Fibroblast of lung (primary cell): ENCODE results near the gene RCL1.

ENCODE experiments used
- CTCF ChIP-seq, 2 donors: IDR thresholded peaks in 1 of 2; conservative IDR thresholded peaks in 1 of 2; 1 replicate in 1 of 2; 2 replicates in 1 of 2; pipeline ENCODE4 v1.5.1; 2011 to 2012; ENCODE audit warnings: low read length in 2 of 2, control low read depth in 1 of 2, inconsistent platforms in 1 of 2, low read depth in 1 of 2, mild to moderate bottlenecking in 1 of 2
- EZH2 ChIP-seq: IDR thresholded peaks from 2 replicates; pipeline ENCODE4 v1.5.1; 2012; ENCODE audit warnings: low read length, control low read depth, mild to moderate bottlenecking; ENCODE audit errors: missing control alignments

- TF ChIP-seq CTCF (conservative IDR thresholded peaks at IDR 0.05 in 1 of 2, IDR thresholded peaks at IDR 0.05 in 1 of 2; ENCODE audit: low read depth in 1 of 2, low read length in 2 of 2), result no peak
- TF ChIP-seq EZH2, result no peak
Observed at GRCh38 chr9:4805191-4805918, 12.6 kb downstream of the RCL1 start.
